Measurements from ENCODE around the gene DPF3. TPM values are rescaled to one million over a fixed set of nuclear protein-coding genes. Genes with fewer than 3 reads are reported as not detected.

DPF3 gene
- polyA plus RNA-seq, 1 experiment, result 15.8 TPM

DNA sequence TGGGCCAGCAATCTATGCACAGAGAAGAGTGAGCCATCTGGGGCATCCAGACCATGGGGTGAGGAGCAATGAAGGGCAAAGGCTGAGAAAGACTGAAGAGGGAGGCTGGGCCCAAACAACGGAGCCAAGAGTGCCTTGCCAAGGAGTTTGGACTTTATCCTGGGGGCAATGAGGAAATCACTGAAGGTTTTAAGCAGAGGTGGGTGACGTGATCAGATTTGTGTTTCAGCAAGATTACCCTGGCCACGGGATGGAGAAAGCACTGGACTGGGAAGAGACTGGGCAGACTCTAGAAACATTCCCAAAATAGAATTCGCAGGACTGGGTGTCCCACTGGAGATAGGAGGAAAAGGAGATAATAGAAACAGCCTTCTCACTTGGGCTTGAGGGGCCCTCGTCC is 65.3 kb downstream of the DPF3 start:
- no peaks in the 10 kb centered on the region for H3K27me3 ChIP-seq (ENCODE audit: control insufficient read depth, insufficient read depth, low read length)
- no peak for DNase-seq (ENCODE audit: low read depth, low spot score)
- no peak overlapping the region for H3K27ac ChIP-seq (ENCODE audit: low read depth, low read length)
- H3K4me3 ChIP-seq (ENCODE audit: low read depth, low read length), result no peak overlapping the region
- POLR2A ChIA-PET, result no interaction called here
- CTCF ChIA-PET, result no interaction called here
- no peaks in the 10 kb centered on the region for H3K9me3 ChIP-seq (ENCODE audit: control insufficient read depth, insufficient read depth, low read length)
- TF ChIP-seq, protein P1, sequence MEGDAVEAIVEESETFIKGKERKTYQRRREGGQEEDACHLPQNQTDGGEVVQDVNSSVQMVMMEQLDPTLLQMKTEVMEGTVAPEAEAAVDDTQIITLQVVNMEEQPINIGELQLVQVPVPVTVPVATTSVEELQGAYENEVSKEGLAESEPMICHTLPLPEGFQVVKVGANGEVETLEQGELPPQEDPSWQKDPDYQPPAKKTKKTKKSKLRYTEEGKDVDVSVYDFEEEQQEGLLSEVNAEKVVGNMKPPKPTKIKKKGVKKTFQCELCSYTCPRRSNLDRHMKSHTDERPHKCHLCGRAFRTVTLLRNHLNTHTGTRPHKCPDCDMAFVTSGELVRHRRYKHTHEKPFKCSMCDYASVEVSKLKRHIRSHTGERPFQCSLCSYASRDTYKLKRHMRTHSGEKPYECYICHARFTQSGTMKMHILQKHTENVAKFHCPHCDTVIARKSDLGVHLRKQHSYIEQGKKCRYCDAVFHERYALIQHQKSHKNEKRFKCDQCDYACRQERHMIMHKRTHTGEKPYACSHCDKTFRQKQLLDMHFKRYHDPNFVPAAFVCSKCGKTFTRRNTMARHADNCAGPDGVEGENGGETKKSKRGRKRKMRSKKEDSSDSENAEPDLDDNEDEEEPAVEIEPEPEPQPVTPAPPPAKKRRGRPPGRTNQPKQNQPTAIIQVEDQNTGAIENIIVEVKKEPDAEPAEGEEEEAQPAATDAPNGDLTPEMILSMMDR (IDR thresholded peaks at IDR 0.05; ENCODE audit: low read depth, low read length), result no peak

DNA sequence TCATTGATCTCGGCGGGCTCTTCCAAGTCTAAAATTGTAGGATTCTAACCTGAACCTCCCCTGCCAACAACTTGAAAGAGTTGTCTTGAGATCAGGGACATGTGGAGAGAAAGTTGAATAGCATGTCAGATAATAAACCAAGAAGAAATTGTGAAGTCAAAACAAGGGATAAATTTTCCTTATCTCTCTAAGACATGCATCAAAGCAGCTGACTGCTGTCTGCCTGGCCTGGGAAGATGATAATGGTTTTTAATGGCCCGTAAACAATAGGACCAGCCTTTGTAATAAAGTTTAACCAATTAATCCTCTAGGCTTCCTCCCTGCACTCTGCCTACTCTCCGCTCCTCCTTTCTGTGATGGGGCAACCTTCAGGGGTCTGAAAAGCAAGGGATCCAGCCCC is 67.9 kb downstream of the DPF3 start:
- no peaks in the 10 kb centered on the region for H3K27me3 ChIP-seq (ENCODE audit: control insufficient read depth, insufficient read depth, low read length)
- no peak for DNase-seq (ENCODE audit: low read depth, low spot score)
- H3K27ac ChIP-seq (ENCODE audit: low read depth, low read length), result no peak overlapping the region
- POLR2A ChIA-PET, result no interaction called here
- H3K4me3 ChIP-seq (ENCODE audit: low read depth, low read length), result no peak overlapping the region
- CTCF ChIA-PET, result no interaction called here
- TF ChIP-seq, protein P1 (IDR thresholded peaks at IDR 0.05; ENCODE audit: low read depth, low read length), result no peak
- H3K9me3 ChIP-seq (ENCODE audit: control insufficient read depth, insufficient read depth, low read length), result no peaks in the 10 kb centered on the region

DNA sequence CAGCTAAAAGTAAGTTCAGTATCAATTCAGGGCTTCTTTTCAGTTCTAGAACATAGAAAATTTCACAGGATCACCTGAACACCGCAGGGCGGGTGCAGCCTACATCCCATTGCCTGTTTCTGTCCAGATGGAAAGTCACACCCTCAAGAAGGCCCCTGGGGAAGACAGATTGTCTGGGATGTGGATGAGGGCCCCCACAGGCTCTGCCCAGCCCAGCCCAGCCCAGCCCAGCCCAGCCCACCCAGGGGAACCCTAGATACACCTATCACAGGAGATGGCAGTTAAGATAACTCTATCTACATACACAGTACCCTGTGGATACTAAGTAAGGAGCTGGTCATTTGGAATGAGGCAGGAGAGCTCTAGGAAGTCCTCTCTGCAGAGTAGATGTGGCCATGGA is 68.4 kb downstream of the DPF3 start:
- ChIA-PET POLR2A (no interaction called here), CTCF (no interaction called here)
- H3K4me3 ChIP-seq (ENCODE audit: low read depth, low read length), result no peak overlapping the region
- no peaks in the 10 kb centered on the region for H3K9me3 ChIP-seq (ENCODE audit: control insufficient read depth, insufficient read depth, low read length)
- no peak overlapping the region for H3K27ac ChIP-seq (ENCODE audit: low read depth, low read length)
- H3K27me3 ChIP-seq (ENCODE audit: control insufficient read depth, insufficient read depth, low read length), result no peaks in the 10 kb centered on the region
- TF ChIP-seq, protein P1 (IDR thresholded peaks at IDR 0.05; ENCODE audit: low read depth, low read length), result no peak
- no peak for DNase-seq (ENCODE audit: low read depth, low spot score)

DNA sequence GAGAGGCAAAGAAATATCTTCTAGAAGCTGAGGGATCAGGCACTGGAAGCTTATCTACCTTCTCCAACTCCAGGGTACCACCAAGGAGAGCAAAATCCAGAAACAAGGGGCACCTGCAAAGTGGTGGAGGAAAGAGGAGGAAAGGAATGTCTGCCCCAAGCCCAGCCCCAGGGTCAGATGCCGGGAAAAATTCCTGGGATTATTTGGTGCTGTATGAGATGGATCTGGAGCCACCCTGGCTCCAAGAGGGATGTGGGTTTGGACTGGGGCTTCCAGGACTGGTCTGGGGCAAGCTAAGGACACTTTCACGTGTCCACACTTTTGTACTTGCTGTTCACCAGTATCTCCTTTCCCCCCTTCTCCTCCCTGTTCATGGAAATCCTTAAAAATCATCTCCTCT is 69.8 kb downstream of the DPF3 start:
- CTCF ChIA-PET, result no interaction called here
- POLR2A ChIA-PET, result no interaction called here
- Histone ChIP-seq H3K27ac (ENCODE audit: low read depth, low read length) (no peak overlapping the region), H3K27me3 (ENCODE audit: control insufficient read depth, insufficient read depth, low read length) (no peaks in the 10 kb centered on the region), H3K4me3 (ENCODE audit: low read depth, low read length) (no peak overlapping the region), H3K9me3 (ENCODE audit: control insufficient read depth, insufficient read depth, low read length) (no peaks in the 10 kb centered on the region)
- TF ChIP-seq, protein P1 (IDR thresholded peaks at IDR 0.05; ENCODE audit: low read depth, low read length), result no peak
- DNase-seq (ENCODE audit: low read depth, low spot score), result no peak

DNA sequence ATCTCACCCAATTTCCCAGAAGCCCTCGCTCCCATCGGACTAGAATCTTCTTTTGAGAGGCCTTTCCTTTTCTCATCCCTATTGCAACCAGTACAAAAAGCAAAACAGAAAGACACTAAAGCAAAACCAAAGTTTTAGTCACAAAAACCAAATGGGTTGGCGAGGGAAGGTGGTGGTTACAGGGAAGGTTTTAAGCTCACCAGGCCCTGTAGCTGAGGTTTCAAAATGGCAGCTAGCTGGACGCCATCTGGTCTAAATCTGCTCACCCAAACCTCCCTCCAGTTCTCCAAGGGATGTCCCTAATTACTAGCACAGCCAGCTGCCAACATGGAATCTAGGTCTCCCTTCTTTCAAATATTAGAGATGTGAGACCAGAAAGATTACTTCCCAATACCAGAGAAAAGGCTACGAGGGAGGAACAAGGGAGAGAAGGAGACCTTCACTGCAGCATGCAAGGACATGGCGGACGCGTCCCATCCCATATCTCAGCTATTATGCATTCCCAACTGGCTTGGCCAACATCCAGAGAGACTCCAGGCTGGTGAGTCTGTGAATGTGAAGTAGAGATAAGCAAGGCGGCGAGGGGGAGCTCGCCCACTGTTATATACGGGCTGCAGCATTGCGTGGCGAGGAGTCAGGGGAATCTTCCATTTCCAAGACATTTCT is 70.8 kb downstream of the DPF3 start:
- POLR2A ChIA-PET, result no interaction called here
- no peaks in the 10 kb centered on the region for H3K9me3 ChIP-seq (ENCODE audit: control insufficient read depth, insufficient read depth, low read length)
- H3K27me3 ChIP-seq (ENCODE audit: control insufficient read depth, insufficient read depth, low read length), result no peaks in the 10 kb centered on the region
- no peak overlapping the region for H3K4me3 ChIP-seq (ENCODE audit: low read depth, low read length)
- H3K27ac ChIP-seq (ENCODE audit: low read depth, low read length), result no peak overlapping the region
- TF ChIP-seq, protein P1 (IDR thresholded peaks at IDR 0.05; ENCODE audit: low read depth, low read length), result no peak
- CTCF ChIA-PET, result no interaction called here
- no peak for DNase-seq (ENCODE audit: low read depth, low spot score)

Data from AG04450 (cell line).